HCT116 (cell line): Measurements from ENCODE around the gene SARNP. TPM values are rescaled to one million over a fixed set of nuclear protein-coding genes. Genes with fewer than 3 reads are reported as not detected.

ENCODE experiments used
- ATAC-seq: fragments of 200-7000 bp; cut with Tn5 transposase; 2 replicates; pipeline ENCODE4 v1.9.1; 2020; ENCODE audit warnings: mild to moderate bottlenecking, moderate library complexity
- BruUV-seq: library from RNA; stranded (reverse); fragments of 400-500 nt; replicated peaks from 2 replicates; lab custom pipeline; 2021; lab: Mats Ljungman, UMichigan
- CTCF ChIA-PET: fragments of 300-600 bp; sonication (Branson Sonifier 250); formaldehyde crosslinking; loops from one replicate; lab custom pipeline; 2021; ENCODE audit warnings: antibody characterized with exemption; lab: Charles Lee
- POLR2A ChIA-PET: fragments of 300-600, 350-600 bp; sonication (Branson Sonifier 250); formaldehyde crosslinking; loops from one replicate; lab custom pipeline; 2021; ENCODE audit warnings: antibody characterized with exemption; lab: Charles Lee
- RAD21 ChIA-PET, 2 experiments: fragments of 300-600 bp; sonication (Branson Sonifier 250); formaldehyde crosslinking; loops; one replicate each; lab custom pipeline; 2023; ENCODE audit warnings: low total read pairs in 2 of 2; ENCODE audit not compliant: uncharacterized antibody in 2 of 2, unreplicated experiment in 2 of 2, low non-redundant PET in 1 of 2; lab: Charles Lee
- DNase-seq: peaks from one replicate; pipeline ENCODE4 v3.0.0-alpha.2; 2010; ENCODE audit warnings: low read depth, low spot score
- H2AFZ ChIP-seq: fragments of 200-600 bp; shearing (Covaris generic), sonication (generic); 2 replicates; pipeline ENCODE4 v1.6.1; 2017; ENCODE audit warnings: low read depth, mixed run types, mixed read lengths, antibody characterized with exemption, low read length; ENCODE audit not compliant: poor library complexity, severe bottlenecking
- H3K27ac ChIP-seq: 2 replicates; pipeline ENCODE4 v1.5.1; 2012; ENCODE audit warnings: low read depth, low read length
- H3K27me3 ChIP-seq: fragments of 200-600 bp; sonication (generic); 2 replicates; pipeline ENCODE4 v1.6.1; 2016; ENCODE audit warnings: mixed run types, low read length, mixed read lengths; ENCODE audit not compliant: insufficient read depth
- H3K36me3 ChIP-seq, 2 experiments: fragments of 200-500 bp in 1 of 2; fragments of 200-600 bp in 1 of 2; sonication (Bioruptor generic) in 1 of 2; sonication (generic) in 1 of 2; 2 replicates each; pipeline versions ENCODE4 v1.5.1 to v1.6.1; 2014 to 2016; ENCODE audit warnings: low read length in 2 of 2, inconsistent platforms in 1 of 2, mixed read lengths in 1 of 2, mixed run types in 1 of 2; ENCODE audit not compliant: insufficient read depth in 2 of 2, control insufficient read depth in 1 of 2
- H3K4me1 ChIP-seq, 2 experiments: fragments of 200-600 bp in 1 of 2; sonication (generic) in 1 of 2; 2 replicates each; pipeline versions ENCODE4 v1.5.1 to v1.6.1; 2012 to 2017; ENCODE audit warnings: low read length in 2 of 2, inconsistent platforms in 1 of 2, mild to moderate bottlenecking in 1 of 2, mixed read lengths in 1 of 2, mixed run types in 1 of 2, moderate library complexity in 1 of 2; ENCODE audit not compliant: insufficient read depth in 2 of 2, control insufficient read depth in 1 of 2
- H3K4me2 ChIP-seq: fragments of 200-600 bp; sonication (generic); 2 replicates; pipeline ENCODE4 v1.6.1; 2017; ENCODE audit warnings: mixed run types, low read length, mixed read lengths
- H3K4me3 ChIP-seq, 2 experiments: fragments of 200-600 bp in 1 of 2; sonication (generic) in 1 of 2; replicated peaks in 1 of 2; 2 replicates each; pipeline ENCODE4 v1.5.1; 2011 to 2016; ENCODE audit warnings: low read length in 2 of 2, control low read depth in 1 of 2, low read depth in 1 of 2, mild to moderate bottlenecking in 1 of 2, mixed read lengths in 1 of 2, mixed run types in 1 of 2
- H3K79me2 ChIP-seq: fragments of 200-600 bp; sonication (generic); 2 replicates; pipeline ENCODE4 v1.6.1; 2017; ENCODE audit warnings: mild to moderate bottlenecking, mixed run types, low read length, moderate library complexity, mixed read lengths; ENCODE audit not compliant: insufficient read depth
- H3K9ac ChIP-seq: fragments of 200-600 bp; sonication (generic); 2 replicates; pipeline ENCODE4 v1.6.1; 2016; ENCODE audit warnings: low read length, mixed read lengths
- H3K9me2 ChIP-seq: fragments of 200-600 bp; sonication (generic), shearing (Covaris generic); 2 replicates; pipeline ENCODE4 v1.6.1; 2017; ENCODE audit warnings: mixed run types, mild to moderate bottlenecking, moderate library complexity; ENCODE audit not compliant: insufficient read depth
- H3K9me3 ChIP-seq, 2 experiments: fragments of 200-500 bp in 1 of 2; fragments of 200-600 bp in 1 of 2; sonication (Bioruptor generic) in 1 of 2; sonication (generic) in 1 of 2; 2 replicates each; pipeline ENCODE4 v1.6.1; 2014 to 2017; ENCODE audit warnings: low read length in 2 of 2, mixed read lengths in 2 of 2, inconsistent platforms in 1 of 2, low read depth in 1 of 2, mild to moderate bottlenecking in 1 of 2, mixed run types in 1 of 2, moderate library complexity in 1 of 2; ENCODE audit not compliant: control insufficient read depth in 1 of 2, insufficient read depth in 1 of 2
- H4K20me1 ChIP-seq: fragments of 200-600 bp; sonication (generic), shearing (Covaris generic); 2 replicates; pipeline ENCODE4 v1.6.1; 2017; ENCODE audit warnings: mixed run types, mild to moderate bottlenecking, moderate library complexity; ENCODE audit not compliant: insufficient read depth
- CBX3 ChIP-seq: IDR thresholded peaks from 2 replicates; pipeline ENCODE4 v1.6.1; 2012; ENCODE audit warnings: low read depth
- EZH2 ChIP-seq: fragments of 200-600 bp; sonication (generic); IDR thresholded peaks from 2 replicates; pipeline ENCODE4 v1.6.1; 2017; ENCODE audit warnings: antibody characterized with exemption, mixed run types
- JUND ChIP-seq: IDR thresholded peaks from 2 replicates; pipeline ENCODE4 v1.6.1; 2012
- MAX ChIP-seq: IDR thresholded peaks from 2 replicates; pipeline ENCODE4 v1.6.1; 2012
- RAD21 ChIP-seq: IDR thresholded peaks from 2 replicates; pipeline ENCODE4 v1.6.1; 2012; ENCODE audit warnings: low read depth, mild to moderate bottlenecking
- REST ChIP-seq: IDR thresholded peaks from 2 replicates; pipeline ENCODE4 v1.6.1; 2012; ENCODE audit warnings: low read depth
- YY1 ChIP-seq: IDR thresholded peaks from 2 replicates; pipeline ENCODE4 v1.6.1; 2011; ENCODE audit warnings: low read length, low read depth, moderate library complexity, mild to moderate bottlenecking; ENCODE audit not compliant: insufficient replicate concordance; ENCODE audit errors: extremely low read depth
- intact Hi-C: fragments of 100-400 bp; cut with micrococcal nuclease; formaldehyde crosslinking; loops from 2 replicates; pipeline ENCODE4 v1.10.0; 2022
- total RNA-seq: library from RNA; stranded (reverse); gene quantifications from one replicate; pipeline ENCODE4 v1.2.1, GENCODE V29; 2021; ENCODE audit not compliant: unreplicated experiment

Gene SARNP
- total RNA-seq, 1 experiment from 2014 or later, result 82.4 TPM

DNA sequence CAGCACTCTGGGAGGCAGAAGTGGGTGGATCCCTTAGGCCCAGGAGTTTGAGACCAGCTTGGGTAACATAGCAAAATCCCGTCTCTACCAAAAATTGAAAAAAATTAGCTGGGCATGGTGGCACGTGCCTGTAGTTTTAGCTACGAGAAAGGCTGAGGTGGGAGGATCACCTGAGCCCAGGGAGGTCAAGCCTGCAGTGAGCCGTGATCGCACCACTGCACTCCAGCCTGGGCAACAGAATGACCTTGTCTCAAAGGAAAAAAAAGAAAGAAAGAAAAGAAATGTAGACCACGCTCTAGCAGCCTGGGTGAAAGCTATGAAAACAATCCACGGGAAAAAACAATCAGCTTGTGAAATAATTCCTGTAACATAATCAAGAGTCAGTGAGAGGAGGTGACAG lies 29.0 kb downstream of the SARNP start:
- ChIA-PET CTCF (no interaction called here), POLR2A (no interaction called here), RAD21 (no interaction called here)
- BruUV-seq, result no TSS peak
- H3K4me1 ChIP-seq, result no peaks in the 10 kb centered on the region
- intact Hi-C loops, result no loop called here
- peaks cover 6% of the 10 kb centered on the region; the same call in 1 of the 2 replicates for H4K20me1 ChIP-seq
- H3K79me2 ChIP-seq, result peaks cover 39% of the 10 kb centered on the region
- no peaks in the 10 kb centered on the region for H3K9me2 ChIP-seq
- H2AFZ ChIP-seq, result no peak overlapping the region
- no peak for ATAC-seq
- no peak overlapping the region for H3K27ac ChIP-seq
- H3K4me2 ChIP-seq, result no peak overlapping the region
- H3K9me3 ChIP-seq, result no peaks in the 10 kb centered on the region
- no peaks in the 10 kb centered on the region for H3K27me3 ChIP-seq
- TF ChIP-seq RAD21, result no peak
- TF ChIP-seq YY1, result no peak
- no peak for TF ChIP-seq JUND
- TF ChIP-seq CBX3, result no peak
- no peak for TF ChIP-seq REST
- TF ChIP-seq MAX, result no peak
- no peak for TF ChIP-seq EZH2
- no peak overlapping the region for H3K9ac ChIP-seq
- no peak overlapping the region for H3K4me3 ChIP-seq
- DNase-seq, result no peak
- H3K36me3 ChIP-seq, result peaks cover 44 to 59% of the 10 kb centered on the region in 2 experiments; a peak in 3 of 4 replicates
